SU-DHL-6 (cell line): ENCODE measurements around the gene RALB.

Source experiments
- CTCF ChIP-seq: fragments of 200-600 bp; sonication (generic); IDR thresholded peaks from one replicate; pipeline ENCODE4 v1.5.1; 2017; ENCODE audit warnings: antibody characterized with exemption, mild to moderate bottlenecking, low read length, moderate library complexity; ENCODE audit not compliant: insufficient read depth, poor library complexity, severe bottlenecking
- EZH2phosphoT487 ChIP-seq: fragments of 200-600 bp; sonication (generic), shearing (Covaris generic); conservative IDR thresholded peaks from 2 replicates; pipeline ENCODE4 v1.6.1; 2018; ENCODE audit warnings: mild to moderate bottlenecking, antibody characterized with exemption, low read length, moderate library complexity, mixed read lengths

- TF ChIP-seq CTCF (no peak), EZH2phosphoT487 (no peak)
Measured at GRCh38 chr2:120272763-120273481, 20.3 kb downstream of the RALB start.
